Gastrocnemius medialis (tissue), 4 donors: ENCODE measurements around the gene MYO9A.

ENCODE experiments used
- CTCF ChIP-seq, 5 experiments: fragments of 450-650 bp in 3 of 5; fragments of 200-600 bp in 2 of 5; sonication (generic) in 2 of 5; IDR thresholded peaks in 4 of 5; conservative IDR thresholded peaks in 1 of 5; 1 replicate in 4 of 5; 2 replicates in 1 of 5; pipeline ENCODE4 v1.5.1; 2016 to 2019; ENCODE audit warnings: antibody characterized with exemption in 5 of 5, mild to moderate bottlenecking in 3 of 5, moderate library complexity in 3 of 5
- POLR2A ChIP-seq, 2 donors: fragments of 450-650 bp; IDR thresholded peaks; one replicate each; pipeline ENCODE4 v1.6.1; 2017; ENCODE audit warnings: antibody characterized with exemption in 2 of 2, mild to moderate bottlenecking in 2 of 2, moderate library complexity in 2 of 2

GRCh38 chr15:71809346-71809745, 308.6 kb downstream of the MYO9A start:
- TF ChIP-seq POLR2A (IDR thresholded peaks at IDR 0.05) (no peak), CTCF (IDR thresholded peaks at IDR 0.05 in 4 of 5, conservative IDR thresholded peaks at IDR 0.05 in 1 of 5) (no peak)
